HG03025 (cell line): ENCODE results near the gene DHDH.
A peak's percentile ranks its signal among the peaks of the same experiment; 100 is the strongest.

Experiments used
- ATAC-seq: cut with Tn5 transposase; IDR thresholded peaks from one replicate; pipeline ENCODE4 v1.9.1; 2021; ENCODE audit warnings: mild to moderate bottlenecking, moderate library complexity; ENCODE audit not compliant: unreplicated experiment, low FRiP score

Gene DHDH

GRCh38 chr19:48989701-48990291 lies 56.3 kb downstream of the DHDH start:
- ATAC-seq: no peak

DNA sequence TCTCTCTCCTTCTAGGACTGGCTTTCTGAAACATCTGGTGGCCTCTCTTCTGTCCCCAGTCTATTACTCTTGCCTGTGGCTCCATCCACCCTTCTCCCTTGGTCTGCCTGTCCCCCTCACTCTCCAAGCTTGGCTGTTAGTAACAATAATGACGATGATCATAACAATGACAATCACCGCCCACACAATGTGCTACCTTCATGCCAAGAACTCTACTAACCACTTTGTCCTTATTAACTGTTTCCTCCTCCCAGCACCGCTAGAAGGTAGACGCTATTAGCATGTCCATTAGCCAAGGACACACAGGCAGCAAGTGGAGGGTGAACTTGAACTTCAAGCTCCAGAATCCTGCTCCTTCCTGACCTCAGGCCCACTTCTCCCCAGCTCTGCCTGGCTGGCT lies 56.9 kb downstream of the DHDH start:
- ATAC-seq: no peak

DNA sequence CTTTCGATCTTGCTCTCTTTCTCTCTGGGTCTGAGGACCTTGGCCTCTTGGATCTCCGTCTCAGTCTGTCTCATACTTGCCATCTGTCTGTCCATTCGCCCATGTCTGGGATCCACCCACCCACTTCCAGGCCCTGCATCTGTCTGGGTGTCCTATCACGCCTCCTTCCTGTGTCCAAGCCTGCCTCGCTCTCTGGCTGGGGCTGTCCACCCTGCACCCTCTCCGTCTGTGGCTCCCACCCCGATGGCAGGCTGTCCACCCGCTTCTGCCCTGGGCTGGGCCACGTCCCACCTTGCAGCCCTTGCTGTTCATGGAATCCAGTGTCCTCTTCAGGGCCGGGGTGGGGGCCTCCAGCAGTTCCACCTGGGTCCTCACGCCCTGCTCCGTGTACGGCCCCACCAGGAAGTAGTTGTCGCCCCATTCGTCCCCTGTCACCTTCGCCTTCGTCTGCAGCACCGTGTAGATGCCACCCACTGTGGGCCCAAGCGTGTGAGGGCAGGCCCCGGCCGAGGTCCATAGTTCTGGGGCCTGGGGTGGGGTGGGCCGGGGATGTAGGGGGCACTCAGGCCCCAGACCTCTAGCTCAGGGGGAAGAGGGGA lies 57.6 kb downstream of the DHDH start:
- ATAC-seq: no peak

DNA sequence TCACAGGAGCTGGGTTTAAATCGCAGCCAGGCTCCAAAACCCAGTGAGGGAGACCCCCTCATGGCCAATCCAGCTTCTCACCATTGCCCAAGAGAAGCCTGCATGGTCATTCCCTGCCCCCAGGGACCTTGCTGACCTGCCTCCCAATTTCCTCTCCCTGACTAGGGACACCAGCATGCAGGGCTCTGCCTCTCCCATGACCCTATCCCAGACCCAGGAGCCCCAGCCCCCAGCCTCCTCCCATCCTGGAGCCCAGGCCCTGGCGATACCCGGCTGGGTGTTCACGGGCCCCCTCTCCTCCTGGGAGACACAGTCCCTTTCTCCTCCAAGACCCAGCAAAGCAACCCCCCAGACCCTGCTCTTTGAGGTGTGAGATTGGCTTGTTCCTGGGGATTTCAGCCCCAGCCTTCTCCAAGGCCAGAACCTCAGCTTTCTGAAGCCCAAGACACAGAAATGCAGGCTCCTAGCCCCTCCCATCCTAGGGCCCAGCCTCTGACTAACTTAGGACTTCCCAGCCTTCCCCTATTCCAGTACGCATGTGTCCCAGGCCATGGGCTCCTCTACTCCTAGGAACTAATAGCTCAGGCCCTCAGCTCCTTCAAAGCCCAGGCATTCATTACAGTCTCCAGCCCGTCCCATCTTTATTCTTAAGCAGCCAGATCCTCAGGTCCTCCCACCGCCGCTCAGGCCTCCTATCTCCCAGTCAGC lies 58.5 kb downstream of the DHDH start:
- ATAC-seq: no peak

- peak; percentile 1 for ATAC-seq
These were observed 59.2 kb downstream of the DHDH start for GRCh38 chr19:48992581-48993174.

- peak; percentile 77 for ATAC-seq
These were observed 59.9 kb downstream of the DHDH start, which contains the start of the genes GYS1 and RUVBL2 for GRCh38 chr19:48993175-48994034. TSS of gene GYS1 (minus strand) at chr19:48993309. CDS start at chr19:48993112, 197 bp downstream. TSS of gene RUVBL2 (plus strand) at chr19:48993887. CDS start at chr19:48993912, 25 bp downstream.

GRCh38 chr19:48994035-48994386 lies 60.5 kb downstream of the DHDH start:
- no peak for ATAC-seq
